GM19397 (cell line): ENCODE data around the gene BORCS5.
"Not testable (repeated sequence)": the region's sequence is repeated elsewhere in the genome, so short reads cannot be mapped to it uniquely, and the experiment has no call there.

ENCODE experiments used
- ATAC-seq: cut with Tn5 transposase; IDR thresholded peaks from one replicate; pipeline ENCODE4 v1.9.1; 2021; ENCODE audit warnings: mild to moderate bottlenecking, moderate library complexity; ENCODE audit not compliant: unreplicated experiment

BORCS5 gene

DNA sequence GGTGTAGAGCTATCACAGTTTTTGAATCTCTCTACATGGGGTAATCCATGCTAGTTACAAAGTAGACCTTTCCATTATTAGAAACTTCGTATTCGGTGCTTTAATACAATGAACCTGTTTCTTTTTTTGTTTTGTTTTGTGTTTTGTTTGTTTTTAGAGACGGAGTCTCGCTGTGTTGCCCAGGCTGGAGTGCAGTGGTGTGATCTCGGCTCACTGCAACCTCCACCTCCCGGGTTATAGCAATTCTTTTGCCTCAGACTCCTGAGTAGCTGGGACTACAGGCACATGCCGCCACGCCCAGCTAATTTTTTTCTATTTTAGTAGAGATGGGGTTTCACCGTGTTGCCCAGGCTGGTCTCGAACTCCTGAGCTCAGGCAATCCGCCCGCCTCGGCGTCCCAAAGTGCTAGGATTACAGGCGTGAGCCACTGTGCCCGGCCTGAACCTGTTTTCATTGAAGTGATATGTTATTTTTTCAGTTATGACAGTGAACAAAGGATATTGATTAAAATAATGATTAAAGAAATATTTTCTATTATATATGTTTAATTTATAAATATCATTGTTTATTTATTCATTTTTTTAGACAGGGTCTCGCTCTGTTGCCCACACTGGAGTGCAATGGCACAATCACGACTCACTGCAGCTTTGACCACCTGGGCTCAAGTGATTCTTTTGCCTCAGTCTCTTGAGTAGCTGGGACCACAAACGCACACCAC lies 5.3 kb upstream of the BORCS5 start:
- ATAC-seq, result not testable (repeated sequence)

DNA sequence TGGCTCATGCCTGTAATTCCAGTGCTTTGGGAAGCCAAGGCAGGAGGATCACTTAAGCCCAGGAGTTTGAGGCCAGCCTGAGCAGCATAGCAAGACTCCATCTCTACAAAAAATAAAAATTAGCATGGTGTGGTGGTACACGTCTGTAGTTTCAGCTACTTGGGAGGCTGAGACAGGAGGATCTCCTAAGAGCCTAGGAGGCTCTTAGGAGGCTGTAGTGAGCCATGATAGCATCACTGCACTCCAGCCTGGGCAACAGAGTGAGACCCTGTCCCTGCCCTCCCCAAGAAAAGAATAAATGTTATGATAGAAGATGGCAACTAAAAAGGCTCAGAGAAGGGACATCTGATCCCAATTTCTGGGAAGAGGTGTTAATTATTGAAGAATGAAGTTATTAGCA lies 3.6 kb upstream of the BORCS5 start:
- no peak for ATAC-seq

DNA sequence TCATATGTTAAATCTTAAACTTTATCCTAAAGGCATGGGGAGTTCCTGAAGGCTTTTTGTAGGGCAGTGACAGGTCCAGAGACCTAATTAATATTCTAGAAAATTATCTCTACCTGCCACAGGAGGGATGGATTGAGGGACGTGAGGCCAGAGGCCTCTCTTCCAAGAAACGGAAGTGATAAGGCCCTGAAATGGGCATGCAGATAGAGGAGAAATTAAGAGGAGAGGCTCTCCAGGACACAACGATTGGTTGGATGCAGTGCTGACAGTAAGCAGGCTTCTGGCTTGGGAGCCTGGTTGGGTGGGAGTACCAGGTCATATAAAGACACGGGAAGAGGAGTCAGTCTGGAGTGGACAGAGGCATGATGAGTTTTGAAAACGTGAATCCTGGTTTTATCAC lies 3.1 kb upstream of the BORCS5 start:
- ATAC-seq, result no peak

DNA sequence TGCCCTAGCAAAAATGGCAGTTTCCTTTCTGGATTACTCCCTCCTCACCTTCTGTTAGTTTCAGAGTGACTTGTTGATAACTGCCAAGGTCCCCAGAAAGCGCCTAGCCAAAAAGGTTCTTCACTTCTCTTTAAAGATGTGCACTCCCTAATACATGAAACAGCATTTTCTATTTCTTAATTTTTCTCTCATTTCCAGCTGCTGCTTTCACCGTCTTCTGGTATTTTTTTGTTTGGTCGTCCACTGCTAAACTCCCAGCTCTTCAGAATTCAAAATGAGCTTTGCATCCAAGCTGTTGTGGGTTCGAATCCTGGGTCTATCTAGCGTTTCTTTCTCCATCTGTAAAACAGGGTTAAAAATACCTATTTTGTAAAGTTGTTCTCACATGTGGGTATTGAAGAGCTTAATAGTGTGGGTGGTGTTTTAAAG lies 397 bp upstream of the BORCS5 start:
- ATAC-seq, result no peak

DNA sequence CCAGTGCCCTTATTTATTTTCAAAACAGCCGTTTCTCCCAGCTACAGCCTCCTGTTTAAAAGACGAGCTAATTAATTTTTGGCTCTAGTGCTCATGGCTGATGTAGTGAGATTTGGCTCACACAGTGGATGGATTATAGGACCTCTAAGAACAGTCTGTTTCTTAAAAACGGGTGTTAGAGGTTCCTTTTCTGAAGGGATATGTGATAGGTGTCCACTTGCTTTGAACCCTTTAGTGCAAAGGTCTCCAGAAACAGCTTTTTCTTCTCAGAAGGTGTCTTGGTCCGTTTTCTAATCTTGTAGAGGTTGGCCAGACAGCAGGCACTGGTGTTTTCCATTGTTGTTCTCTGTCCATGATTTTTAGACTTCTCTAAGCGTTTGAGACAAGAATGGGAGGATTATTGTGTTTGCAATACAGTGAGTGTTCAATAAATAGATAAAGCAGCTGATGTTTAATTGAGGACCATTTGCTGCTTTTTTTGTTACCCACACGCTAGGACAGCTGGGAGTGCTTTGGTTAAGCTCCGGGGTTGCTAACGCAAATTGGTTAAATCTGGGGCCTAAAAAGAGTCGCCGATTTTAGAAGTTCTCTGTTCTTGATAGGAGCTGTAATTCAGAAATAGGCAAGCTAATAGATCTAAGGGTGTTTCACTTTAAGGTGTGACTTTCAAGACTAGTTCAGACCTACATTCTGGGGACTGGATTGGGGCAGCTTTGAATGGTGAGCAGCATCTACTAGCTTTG lies 1.0 kb downstream of the BORCS5 start:
- ATAC-seq, result no peak

- ATAC-seq, result no peak
Measured at GRCh38 chr12:12358528-12358927, 1.6 kb downstream of the BORCS5 start.

DNA sequence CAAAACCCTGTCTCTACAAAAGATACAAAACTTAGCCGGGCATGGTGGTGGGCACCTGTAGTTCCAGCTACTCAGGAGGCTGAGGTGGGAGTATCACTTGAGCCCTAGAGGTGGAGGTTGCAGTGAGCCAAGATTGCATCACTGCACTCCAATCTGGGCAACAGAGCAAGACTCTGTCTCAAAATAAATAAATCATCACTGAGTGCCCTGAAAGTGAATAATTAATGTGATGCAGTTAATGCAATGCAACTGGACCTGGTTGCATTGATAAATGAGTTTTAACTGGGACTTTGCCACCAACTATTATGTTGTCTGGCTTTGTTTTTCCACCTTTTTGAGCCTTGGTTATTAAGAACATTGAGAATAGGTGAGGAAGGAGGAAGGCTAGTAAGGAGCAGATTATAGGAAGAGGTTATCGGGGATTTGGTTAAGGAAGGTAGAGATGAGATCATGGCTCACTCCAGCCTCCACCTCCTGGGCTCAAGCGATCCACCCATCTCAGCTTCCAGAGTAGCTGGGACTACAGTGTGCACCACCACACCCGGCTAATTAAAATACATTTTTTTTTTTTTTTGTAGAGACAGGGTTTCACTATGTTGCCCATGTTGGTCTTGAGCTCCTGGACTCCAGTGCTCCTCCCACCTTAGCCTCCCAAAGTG lies 8.0 kb downstream of the BORCS5 start:
- ATAC-seq, result no peak

- ATAC-seq, result no peak
Measured at GRCh38 chr12:12365446-12365802, 8.5 kb downstream of the BORCS5 start.

- ATAC-seq, result no peak
Measured at GRCh38 chr12:12365931-12366431, 9.1 kb downstream of the BORCS5 start.

DNA sequence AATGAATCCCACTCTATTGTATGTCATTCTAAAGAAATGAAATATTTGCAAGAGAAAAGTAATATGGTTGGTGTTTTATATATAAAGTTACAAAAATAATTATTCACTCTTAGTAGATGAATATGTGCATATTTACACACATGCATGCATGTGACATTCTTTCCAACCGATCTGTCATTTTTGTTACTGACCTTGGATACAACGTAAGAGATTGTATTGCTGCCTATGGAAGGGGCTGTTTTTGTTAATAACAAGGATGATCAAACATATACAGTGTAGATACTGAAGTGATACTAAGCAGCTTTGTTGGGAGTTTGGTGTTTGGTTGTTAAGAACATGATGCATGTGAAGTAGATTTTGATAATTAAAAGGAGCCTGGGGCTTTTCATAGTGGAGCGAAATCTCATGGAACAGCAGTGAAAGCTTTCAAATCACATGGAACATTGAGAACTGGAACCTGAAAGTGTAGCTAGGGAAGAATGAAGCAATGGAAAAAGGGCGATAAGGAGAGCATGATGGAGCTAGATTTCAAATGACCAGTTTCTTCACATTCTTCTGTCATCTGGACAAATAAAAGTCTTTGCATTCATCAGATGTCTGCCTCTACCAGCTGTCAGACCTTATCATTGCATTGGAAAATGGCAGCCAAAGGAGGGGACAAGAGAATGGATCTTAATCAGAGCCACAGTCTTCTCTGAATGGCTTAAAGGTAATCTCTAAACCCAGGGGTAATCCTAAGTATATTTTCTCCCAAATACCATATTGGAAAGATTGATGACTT lies 10.0 kb downstream of the BORCS5 start:
- ATAC-seq, result no peak

DNA sequence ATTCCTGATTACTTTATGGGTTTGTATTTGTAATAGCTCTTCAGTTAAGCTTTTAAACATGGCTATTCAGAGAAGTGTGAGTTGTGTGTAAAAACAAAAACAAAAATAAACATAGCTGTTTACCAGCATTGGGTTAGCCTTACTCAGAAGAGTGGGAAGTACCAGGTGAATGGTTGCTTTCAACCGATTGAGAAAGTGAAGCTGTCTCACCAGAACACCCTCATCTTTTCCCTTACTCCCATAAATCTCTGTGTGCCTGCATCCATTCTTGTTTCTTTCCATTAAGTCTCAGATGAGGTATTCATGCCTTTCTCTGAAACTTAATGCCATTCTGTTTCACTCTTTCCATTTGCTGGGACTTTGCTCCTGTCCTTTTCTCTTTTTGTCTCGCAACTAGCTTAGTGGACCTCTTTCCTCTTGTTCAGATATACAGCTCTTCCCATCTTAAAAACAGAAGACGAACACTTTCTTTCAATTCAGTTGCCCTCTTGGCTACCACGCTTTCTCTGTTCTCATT lies 10.7 kb downstream of the BORCS5 start:
- no peak for ATAC-seq

GRCh38 chr12:12372946-12373722 lies 16.3 kb downstream of the BORCS5 start:
- no peak for ATAC-seq

DNA sequence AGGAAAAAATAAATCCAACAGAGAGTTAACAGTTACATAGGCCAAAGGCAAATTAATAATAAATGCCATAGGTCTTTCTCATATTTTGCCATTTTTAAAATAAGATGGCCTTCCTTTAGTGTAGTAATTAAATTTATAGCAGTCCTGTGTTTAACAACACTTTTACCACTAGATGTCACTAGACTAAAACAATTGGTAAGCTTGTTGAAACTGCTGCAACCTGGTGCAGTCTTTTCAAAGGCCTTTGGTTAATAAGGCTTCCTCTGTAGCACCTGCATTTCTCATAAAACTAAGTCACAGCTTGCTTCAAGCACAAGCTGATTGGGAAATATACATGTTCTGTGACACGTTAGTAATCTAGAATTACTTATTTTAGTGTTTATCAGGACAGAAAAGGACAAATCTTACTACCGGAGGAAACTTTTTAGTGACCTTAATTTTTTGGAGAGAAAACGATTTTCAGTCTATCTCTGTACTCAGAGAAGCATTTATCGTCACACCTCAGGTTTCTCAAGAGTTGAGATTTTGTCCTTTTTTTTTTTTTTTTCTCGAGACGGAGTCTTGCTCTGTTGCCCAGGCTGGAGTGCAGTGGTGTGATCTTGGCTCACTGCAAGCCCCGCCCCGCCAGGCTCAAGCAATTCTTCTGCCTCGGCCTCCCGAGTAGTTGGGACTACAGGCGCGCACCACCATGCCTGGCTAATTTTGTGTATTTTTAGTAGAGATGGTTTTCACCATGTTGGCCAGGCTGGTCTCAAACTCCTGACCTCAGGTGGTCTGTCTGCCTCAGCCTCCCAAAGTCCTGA lies 20.0 kb downstream of the BORCS5 start:
- ATAC-seq, result no peak

- no peak for ATAC-seq
Measured at GRCh38 chr12:12378616-12379015, 21.7 kb downstream of the BORCS5 start.

DNA sequence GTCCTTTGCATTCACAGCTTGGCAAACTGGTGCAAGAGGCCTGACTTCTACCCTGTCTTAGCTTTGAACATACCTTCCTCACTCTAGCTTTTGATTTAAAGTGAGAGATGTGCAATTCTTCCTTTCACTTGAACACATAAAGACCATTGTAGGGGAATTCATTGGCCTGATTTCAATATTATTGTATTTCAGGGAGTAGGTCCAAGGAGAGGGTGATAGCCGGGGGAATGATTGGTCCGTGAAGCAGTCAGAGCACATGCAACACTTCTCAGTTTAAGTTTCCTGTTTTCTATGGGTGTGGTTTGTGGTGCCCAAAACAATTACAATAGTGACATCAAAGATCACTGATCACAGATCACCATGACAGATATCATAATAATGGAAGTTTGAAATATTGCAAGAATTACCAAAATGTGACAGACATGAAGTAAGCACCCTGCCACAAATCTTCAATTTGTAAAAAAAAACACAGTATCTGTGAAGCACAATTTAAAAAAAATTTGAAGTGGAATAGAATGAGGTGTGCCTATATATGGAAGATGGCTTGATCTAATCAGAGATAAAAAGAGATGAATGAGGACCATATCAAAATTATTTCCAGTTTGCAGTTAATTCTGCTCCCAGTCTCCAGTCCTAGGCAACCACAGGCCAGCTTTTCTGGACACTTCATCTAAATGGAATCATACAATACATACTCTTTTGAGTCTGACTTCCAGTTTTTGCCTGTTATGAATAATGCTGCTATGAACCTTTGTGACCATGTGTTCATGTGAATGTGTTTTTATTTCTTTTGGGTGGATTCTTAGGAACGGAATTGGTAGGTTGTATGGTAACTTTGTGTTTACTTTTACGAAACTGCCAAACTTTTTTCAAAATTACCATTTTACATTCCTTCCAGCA lies 23.2 kb downstream of the BORCS5 start:
- no peak for ATAC-seq

- no peak for ATAC-seq
Measured at GRCh38 chr12:12380949-12381593, 24.2 kb downstream of the BORCS5 start.

GRCh38 chr12:12381982-12382381 lies 25.1 kb downstream of the BORCS5 start:
- no peak for ATAC-seq
